ENCODE measurements around the gene FUCA1. TPM values are rescaled to one million over a fixed set of nuclear protein-coding genes. Genes with fewer than 3 reads are reported as not detected.
A peak's percentile ranks its signal among the peaks of the same experiment; 100 is the strongest.
"Not testable (repeated sequence)": the region's sequence is repeated elsewhere in the genome, so short reads cannot be mapped to it uniquely, and the experiment has no call there.

The FUCA1 gene
- polyA plus RNA-seq, 4 donors, result 38.0 to 57.0 (median 43.2) TPM

GRCh38 chr1:23804183-23804835 lies 63.8 kb downstream of the FUCA1 start:
- no peak for DNase-seq (ENCODE audit: low read depth in 4 of 4, low spot score in 2 of 4)

DNA sequence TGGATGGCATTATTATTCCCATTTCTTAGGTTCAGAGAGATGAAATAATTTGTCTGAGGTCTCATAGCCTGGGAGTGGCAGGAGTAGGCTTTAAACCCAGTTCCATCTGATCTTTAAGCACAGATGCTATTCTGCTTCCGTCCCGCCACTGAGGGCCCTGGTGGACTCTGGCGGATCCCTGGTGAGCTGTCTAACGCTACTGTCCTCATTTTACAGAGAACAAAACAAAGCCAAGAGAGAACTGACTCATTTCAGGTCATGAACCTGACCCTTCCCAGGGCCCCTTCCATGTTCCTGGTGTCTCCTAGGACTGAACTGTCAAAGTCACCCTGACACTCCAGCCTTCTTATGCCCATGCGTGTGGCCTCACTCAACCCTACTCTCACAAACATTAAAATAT lies 64.4 kb downstream of the FUCA1 start:
- no peak for DNase-seq (ENCODE audit: low read depth in 4 of 4, low spot score in 2 of 4)

DNA sequence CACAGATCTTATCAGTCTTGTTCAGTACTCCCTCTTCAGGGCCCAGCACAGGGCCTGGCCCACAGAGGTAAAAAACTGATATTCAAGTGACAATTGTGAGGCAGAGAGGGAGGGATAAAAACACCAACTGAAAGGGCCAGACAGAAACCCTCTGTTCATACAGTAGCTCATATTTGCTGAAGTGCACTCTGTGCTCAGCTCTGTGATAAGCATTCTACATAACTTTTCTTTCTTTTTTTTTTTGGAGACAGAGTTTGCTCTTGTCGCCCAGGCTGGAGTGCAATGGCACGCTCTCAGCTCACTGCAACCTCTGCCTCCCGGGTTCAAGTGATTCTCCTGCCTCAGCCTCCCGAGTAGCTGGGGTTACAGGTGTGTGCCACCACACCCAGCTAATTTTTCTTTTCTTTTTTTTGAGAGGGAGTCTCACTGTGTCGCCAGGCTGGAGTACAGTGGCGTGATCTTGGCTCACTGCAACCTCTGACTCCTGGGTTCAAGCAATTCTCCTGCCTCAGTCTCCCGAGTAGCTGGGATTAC lies 65.2 kb downstream of the FUCA1 start:
- DNase-seq (ENCODE audit: low read depth in 4 of 4, low spot score in 2 of 4), result not testable (repeated sequence)

DNA sequence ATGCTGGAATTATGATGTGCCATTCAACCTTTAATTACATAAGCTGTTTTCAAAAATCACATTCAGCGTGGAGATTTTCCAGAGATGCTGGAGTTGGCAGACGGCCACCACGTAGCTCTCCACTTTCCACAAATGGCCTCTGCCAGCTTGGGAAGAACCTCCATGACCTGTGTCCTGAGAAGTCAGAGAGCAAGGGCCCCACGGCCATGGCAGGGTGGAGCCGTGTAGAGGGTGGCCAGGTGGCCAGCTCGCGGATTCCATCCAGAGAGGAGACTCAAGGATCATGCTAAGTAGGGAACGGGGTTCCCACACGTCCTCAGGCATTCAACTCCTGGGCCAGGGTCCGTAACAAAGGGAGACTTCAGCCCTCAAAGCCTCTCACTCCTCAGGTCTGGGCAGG lies 66.2 kb downstream of the FUCA1 start:
- DNase-seq (ENCODE audit: low read depth in 4 of 4, low spot score in 2 of 4), result no peak

- no peak for DNase-seq (ENCODE audit: low read depth in 4 of 4, low spot score in 2 of 4)
These were observed 66.7 kb downstream of the FUCA1 start for GRCh38 chr1:23801338-23801748.

GRCh38 chr1:23800400-23801337 lies 67.4 kb downstream of the FUCA1 start, which contains the start of gene GALE:
GALE (minus strand) TSS chr1:23800754; CDS start chr1:23799007, 1,747 bp downstream.
- peak; percentile 63 to 94 (median 86) for DNase-seq (ENCODE audit: low read depth in 4 of 4, low spot score in 2 of 4)

DNA sequence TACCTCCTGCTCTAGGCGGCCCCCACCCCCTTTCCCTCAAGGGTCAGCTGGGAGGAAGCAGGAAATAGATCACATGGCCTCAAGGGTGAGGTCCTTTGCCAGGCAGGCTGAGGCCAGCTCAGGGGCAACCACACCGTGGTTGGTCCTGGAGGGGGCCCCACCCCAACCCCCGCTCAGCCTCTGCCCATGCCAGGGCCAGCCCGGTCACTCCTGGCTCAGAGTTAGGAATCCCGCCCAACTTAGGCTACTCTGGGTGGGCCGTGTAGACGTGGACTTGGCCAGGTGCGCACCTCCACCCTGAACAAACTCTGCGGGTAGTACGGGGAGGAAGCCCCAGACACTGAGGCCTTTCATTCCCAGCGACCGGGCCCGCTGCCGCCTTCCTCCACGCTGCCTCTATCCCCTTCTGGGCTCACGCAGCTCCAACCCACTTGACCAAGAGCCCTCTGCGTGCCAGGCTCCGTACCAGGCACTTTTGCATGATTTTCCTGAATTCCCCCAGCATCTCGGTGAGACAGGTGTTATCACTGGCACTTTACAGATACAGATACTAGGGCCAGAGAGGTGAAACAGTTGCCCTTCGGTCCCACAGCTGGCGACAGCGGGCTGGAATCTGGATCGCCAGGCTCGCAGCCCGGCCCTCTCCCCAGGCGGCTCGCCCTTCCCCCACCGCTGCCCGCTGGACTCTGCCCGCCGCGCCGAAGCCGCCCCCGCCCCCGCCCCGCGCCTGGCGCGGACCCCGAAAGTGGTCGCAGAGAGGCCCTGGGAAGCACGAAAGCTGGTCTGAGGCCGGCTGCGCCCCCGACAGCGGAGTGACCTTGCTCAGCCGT lies 68.3 kb downstream of the FUCA1 start:
- no peak for DNase-seq (ENCODE audit: low read depth in 4 of 4, low spot score in 2 of 4)

- DNase-seq (ENCODE audit: low read depth in 4 of 4, low spot score in 2 of 4), result no peak
These were observed 68.9 kb downstream of the FUCA1 start for GRCh38 chr1:23799255-23799569.

DNA sequence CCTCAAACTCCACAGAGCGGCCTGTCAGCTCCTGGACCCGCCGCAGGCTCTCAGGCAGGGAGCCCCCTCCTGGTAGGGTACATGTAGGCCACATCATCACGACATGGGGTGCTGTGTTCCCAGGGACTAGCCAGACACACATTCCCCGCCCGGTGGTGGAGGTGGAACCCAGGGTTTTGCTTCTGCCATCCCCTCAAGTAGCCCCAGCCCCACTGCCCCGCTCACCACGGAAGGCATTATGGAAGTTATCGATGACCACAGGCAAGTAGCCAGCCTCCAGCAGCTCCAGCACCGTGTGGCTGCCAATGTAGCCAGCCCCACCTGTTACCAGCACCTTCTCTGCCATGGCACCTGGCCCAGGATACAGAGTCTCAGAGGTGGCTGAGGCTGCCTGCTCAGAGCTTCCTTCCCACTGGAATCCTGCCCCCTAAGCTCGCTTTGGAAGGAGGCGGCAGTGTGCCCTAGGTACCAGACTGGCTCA lies 69.4 kb downstream of the FUCA1 start:
- DNase-seq (ENCODE audit: low read depth in 4 of 4, low spot score in 2 of 4), result no peak

DNA sequence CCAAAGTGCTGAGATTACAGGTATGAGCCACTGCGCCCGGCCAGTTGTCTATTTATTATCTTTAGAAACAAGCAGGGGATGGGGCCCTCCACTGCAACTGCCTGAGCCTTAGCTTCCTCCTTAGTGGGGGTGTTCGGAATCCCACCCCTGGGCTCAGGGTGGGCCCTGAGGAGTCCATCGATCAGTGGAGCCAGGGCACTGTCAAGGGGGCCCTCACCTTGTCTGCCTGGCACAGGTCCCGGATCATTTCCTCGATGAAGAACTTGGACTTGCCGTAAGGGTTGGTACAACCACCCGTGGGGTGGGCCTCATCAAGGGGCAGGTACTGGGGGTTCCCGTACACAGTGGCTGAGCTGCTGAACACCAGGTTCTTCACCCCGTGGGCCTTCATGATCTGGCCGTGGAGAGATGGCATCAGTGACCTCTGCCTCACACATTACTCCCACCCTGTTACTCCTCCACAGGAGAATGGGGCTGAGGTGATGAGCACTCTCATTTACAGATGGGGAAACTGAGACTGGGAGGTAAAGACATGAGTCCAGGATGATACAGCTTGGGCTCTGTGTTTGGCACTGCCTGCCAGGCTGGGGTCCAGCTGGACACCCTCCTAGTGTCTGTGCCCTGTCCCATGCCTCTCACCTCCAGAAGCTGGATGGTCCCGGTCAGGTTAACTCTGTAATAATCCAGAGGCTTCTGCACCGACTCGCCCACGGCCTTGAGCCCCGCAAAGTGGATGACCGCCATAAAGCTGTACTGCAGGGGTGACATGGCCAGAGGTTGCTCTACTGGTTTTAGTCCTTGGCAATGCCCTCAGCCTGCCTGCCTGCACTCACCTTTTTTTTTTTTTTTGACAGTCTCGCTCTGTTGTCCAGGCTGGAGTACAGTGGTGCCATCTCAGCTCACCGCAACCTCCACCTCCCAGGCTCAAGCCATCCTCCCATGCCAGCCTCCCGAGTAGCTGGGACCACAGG lies 70.3 kb downstream of the FUCA1 start:
- no peak for DNase-seq (ENCODE audit: low read depth in 4 of 4, low spot score in 2 of 4)

- DNase-seq (ENCODE audit: low read depth in 4 of 4, low spot score in 2 of 4), result no peak
These were observed 71.4 kb downstream of the FUCA1 start for GRCh38 chr1:23796466-23797271.

DNA sequence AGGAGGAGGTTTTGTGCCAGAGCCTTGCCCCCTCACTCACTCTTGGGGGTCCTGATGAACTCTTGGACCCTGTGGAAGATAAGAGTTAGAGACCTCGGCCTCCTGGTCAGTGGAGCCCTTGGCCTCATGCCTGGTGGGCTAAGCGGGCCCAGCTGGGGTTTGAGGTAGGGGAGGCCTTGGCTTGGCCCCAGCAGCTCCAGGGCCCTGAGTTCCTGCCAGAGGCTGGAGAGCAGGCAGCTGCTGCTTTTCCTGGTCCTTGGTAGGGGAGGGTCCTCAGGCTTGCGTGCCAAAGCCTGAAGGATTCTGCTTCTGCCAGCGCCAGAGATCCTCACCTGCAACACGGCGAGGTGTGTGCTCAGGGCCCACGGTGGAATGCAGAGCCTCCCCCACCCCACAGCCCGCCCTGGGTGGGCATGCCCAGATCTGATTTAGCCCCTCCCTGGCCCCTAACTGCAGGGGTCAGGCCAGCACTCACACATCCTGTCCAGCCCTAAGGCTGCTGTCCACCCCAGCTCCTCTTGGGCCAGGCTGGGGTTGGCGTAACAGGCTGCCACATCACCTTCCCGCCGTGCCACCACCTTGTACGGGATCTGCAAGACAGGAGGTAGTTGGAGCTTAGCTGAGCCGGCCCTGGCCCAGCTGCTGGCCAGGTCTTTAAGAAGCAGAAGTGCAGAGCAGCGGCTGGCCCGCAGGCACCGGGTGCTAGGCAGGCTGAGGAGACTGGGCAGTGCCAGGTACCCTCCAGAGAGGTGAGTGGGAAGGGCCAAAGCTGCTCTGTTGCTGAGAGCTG lies 72.2 kb downstream of the FUCA1 start:
- no peak for DNase-seq (ENCODE audit: low read depth in 4 of 4, low spot score in 2 of 4)

Other genes with a start within 250 kb of the FUCA1 start
- 1,000 to 10,000 TPM; 2,046 to 2,991 (median 2,419) TPM for gene RPL11, start 176.5 kb downstream of the FUCA1 start, polyA plus RNA-seq (ENCODE audit: insufficient read length in 4 of 4)
- 10 to 100 TPM; 30.4 to 36.3 (median 34.4) TPM for gene ELOA, start 124.8 kb downstream of the FUCA1 start, polyA plus RNA-seq (ENCODE audit: insufficient read length in 4 of 4)
- gene PITHD1, start 89.9 kb downstream of the FUCA1 start, polyA plus RNA-seq (ENCODE audit: insufficient read length in 4 of 4), result 10 to 100 TPM; 55.1 to 65.4 (median 62.6) TPM
- 10 to 100 TPM; 60.2 to 87.1 (median 75.5) TPM for gene LYPLA2, start 77.1 kb downstream of the FUCA1 start, polyA plus RNA-seq (ENCODE audit: insufficient read length in 4 of 4)
- gene GALE, start 67.5 kb downstream of the FUCA1 start, polyA plus RNA-seq (ENCODE audit: insufficient read length in 4 of 4), result 10 to 100 TPM; 30.1 to 42.8 (median 38.0) TPM
- 10 to 100 TPM; 64.3 to 78.8 (median 75.1) TPM for gene HMGCL, start 42.9 kb downstream of the FUCA1 start, polyA plus RNA-seq (ENCODE audit: insufficient read length in 4 of 4)
- under 1 TPM; 0.04 to 0.09 (median 0.06) TPM for gene CNR2, start 45.1 kb upstream of the FUCA1 start, polyA plus RNA-seq (ENCODE audit: insufficient read length in 4 of 4)
- 100 to 1,000 TPM; 203 to 256 (median 215) TPM for gene PNRC2, start 91.5 kb upstream of the FUCA1 start, polyA plus RNA-seq (ENCODE audit: insufficient read length in 4 of 4)
- 100 to 1,000 TPM; 167 to 279 (median 223) TPM for gene SRSF10, start 112.0 kb upstream of the FUCA1 start, polyA plus RNA-seq (ENCODE audit: insufficient read length in 4 of 4)
- 10 to 100 TPM; 20.3 to 27.0 (median 24.1) TPM for gene MYOM3, start 243.8 kb upstream of the FUCA1 start, polyA plus RNA-seq (ENCODE audit: insufficient read length in 4 of 4)